Upper lobe of left lung (tissue), 6 donors: ENCODE results near the gene ADD1. TPM values are rescaled to one million over a fixed set of nuclear protein-coding genes. Genes with fewer than 3 reads are reported as not detected.

ENCODE experiments used
- ATAC-seq, 2 donors: fragments of 200-7000 bp; cut with Tn5 transposase; one replicate each; pipeline ENCODE4 v1.9.1; 2022; ENCODE audit warnings: mild to moderate bottlenecking in 2 of 2, moderate library complexity in 2 of 2; ENCODE audit not compliant: low FRiP score in 2 of 2
- DNase-seq, 2 donors: peaks; one replicate each; pipeline ENCODE4 v3.0.0-alpha.2; 2019 to 2020
- H3K27ac ChIP-seq, 4 donors: fragments of 200-600 bp; sonication (generic); one replicate each; pipeline ENCODE4 v1.5.1; 2016 to 2019
- H3K27me3 ChIP-seq, 4 donors: fragments of 200-600 bp; sonication (generic); one replicate each; pipeline ENCODE4 v1.5.1; 2017 to 2019
- H3K36me3 ChIP-seq, 4 donors: fragments of 200-600 bp; sonication (generic); one replicate each; pipeline ENCODE4 v1.5.1; 2016 to 2019
- H3K4me1 ChIP-seq, 4 donors: fragments of 200-600 bp; sonication (generic); one replicate each; pipeline ENCODE4 v1.5.1; 2018 to 2019
- H3K4me3 ChIP-seq, 4 donors: fragments of 200-600 bp; sonication (generic); one replicate each; pipeline ENCODE4 v1.5.1; 2017 to 2019; ENCODE audit warnings: mild to moderate bottlenecking in 2 of 4, moderate library complexity in 1 of 4
- H3K9me3 ChIP-seq, 4 donors: fragments of 200-600 bp; sonication (generic); one replicate each; pipeline ENCODE4 v1.5.1; 2018 to 2019
- EP300 ChIP-seq, 4 donors: sonication (generic); formaldehyde crosslinking; IDR thresholded peaks; one replicate each; pipeline ENCODE4 v1.5.1; 2017; ENCODE audit warnings: antibody characterized with exemption in 4 of 4, control low read depth in 2 of 4
- POLR2A ChIP-seq, 4 donors: fragments of 450-650 bp; IDR thresholded peaks; one replicate each; pipeline ENCODE4 v1.5.1; 2016 to 2017; ENCODE audit warnings: antibody characterized with exemption in 4 of 4, mild to moderate bottlenecking in 2 of 4
- POLR2AphosphoS5 ChIP-seq, 2 donors: sonication (generic); formaldehyde crosslinking; IDR thresholded peaks; one replicate each; pipeline ENCODE4 v1.5.1; 2017; ENCODE audit warnings: antibody characterized with exemption in 2 of 2
- WGBS, 2 donors: methylation state at CpG; one replicate each; pipeline ENCODE4 v1.1.5; 2017 to 2018; 5-methylcytosine and 5-hydroxymethylcytosine counted together
- total RNA-seq, 6 donors: library from RNA; depleted of rRNA in 4 of 6; stranded (reverse); fragments of >200 nt in 4 of 6; gene quantifications; one replicate each; pipeline versions ENCODE4 v1.1.0 to v1.2.1, GENCODE V29; 2016 to 2021
- TF ChIP-seq, protein P1 (sequence below), 6 experiments: fragments of 450-650 bp in 4 of 6; fragments of 200-600 bp in 2 of 6; sonication (generic) in 2 of 6; IDR thresholded peaks; one replicate each; pipeline ENCODE4 v1.5.1; 2016 to 2019; ENCODE audit warnings: antibody characterized with exemption in 6 of 6
- donor health status: DM: no; HTN: no; CAD: no; lungs with moderate emphysema.
- donor health status: DM: no; HTN: yes; CAD: no; lungs with severe emphysema.

Gene ADD1
- total RNA-seq, 6 donors from 2014 or later: 184 to 651 (median 290) TPM

DNA sequence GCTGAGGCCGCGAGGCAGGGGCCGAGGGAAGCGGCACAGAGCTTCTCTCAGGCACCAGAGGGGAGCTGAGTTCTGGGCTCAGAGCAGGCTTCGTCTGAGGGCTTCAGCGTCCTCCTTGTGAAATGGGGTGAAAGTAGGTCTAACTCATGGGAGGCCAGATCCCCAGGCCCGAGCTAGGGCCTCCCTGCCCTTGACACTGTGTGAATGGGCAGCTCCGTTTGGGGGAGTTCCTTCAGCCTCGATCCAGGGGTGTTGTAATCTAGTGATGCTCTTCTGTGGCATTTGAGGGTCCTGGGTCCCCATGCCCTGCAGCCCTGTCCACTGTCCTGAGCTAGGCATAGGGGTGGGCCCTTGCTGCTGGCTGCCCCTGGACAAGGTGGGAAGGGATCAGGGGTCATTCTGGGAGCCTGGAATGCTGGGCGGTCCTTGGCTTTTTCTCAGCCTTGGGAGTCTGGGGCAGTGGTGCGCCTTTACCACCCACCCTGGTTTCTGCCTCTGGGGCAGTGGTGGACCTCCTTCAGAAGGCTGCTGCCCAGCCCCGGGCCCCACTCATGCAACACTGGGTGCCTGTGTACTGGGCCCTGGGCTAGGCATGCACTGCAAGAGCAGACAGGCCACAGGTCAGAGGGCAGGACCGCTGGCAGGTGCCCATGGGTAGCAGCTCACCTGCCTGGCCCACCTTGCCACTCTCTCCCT, 46.6 kb upstream of the ADD1 start:
- no peak for TF ChIP-seq EP300 (IDR thresholded peaks at IDR 0.05)
- TF ChIP-seq POLR2AphosphoS5 (IDR thresholded peaks at IDR 0.05): no peak
- TF ChIP-seq, protein P1, sequence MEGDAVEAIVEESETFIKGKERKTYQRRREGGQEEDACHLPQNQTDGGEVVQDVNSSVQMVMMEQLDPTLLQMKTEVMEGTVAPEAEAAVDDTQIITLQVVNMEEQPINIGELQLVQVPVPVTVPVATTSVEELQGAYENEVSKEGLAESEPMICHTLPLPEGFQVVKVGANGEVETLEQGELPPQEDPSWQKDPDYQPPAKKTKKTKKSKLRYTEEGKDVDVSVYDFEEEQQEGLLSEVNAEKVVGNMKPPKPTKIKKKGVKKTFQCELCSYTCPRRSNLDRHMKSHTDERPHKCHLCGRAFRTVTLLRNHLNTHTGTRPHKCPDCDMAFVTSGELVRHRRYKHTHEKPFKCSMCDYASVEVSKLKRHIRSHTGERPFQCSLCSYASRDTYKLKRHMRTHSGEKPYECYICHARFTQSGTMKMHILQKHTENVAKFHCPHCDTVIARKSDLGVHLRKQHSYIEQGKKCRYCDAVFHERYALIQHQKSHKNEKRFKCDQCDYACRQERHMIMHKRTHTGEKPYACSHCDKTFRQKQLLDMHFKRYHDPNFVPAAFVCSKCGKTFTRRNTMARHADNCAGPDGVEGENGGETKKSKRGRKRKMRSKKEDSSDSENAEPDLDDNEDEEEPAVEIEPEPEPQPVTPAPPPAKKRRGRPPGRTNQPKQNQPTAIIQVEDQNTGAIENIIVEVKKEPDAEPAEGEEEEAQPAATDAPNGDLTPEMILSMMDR (IDR thresholded peaks at IDR 0.05): no peak
- TF ChIP-seq POLR2A (IDR thresholded peaks at IDR 0.05): no peak
- peak overlapping the region; percentile 90 to 94 (median 92) for H3K27ac ChIP-seq
- DNase-seq (no peak), ATAC-seq (no peak)
- 89% methylated on average over 13 of the region's 13 CpGs; no CpG with 5 or more reads in 1 of the 2 donors for WGBS, 2 donors
- H3K4me3 ChIP-seq: no peak overlapping the region
- no peaks in the 10 kb centered on the region for H3K36me3 ChIP-seq
- no peaks in the 10 kb centered on the region for H3K27me3 ChIP-seq
- no peaks in the 10 kb centered on the region for H3K9me3 ChIP-seq
- peaks cover 92 to 100% (median 94%) of the 10 kb centered on the region in 4 donors for H3K4me1 ChIP-seq

DNA sequence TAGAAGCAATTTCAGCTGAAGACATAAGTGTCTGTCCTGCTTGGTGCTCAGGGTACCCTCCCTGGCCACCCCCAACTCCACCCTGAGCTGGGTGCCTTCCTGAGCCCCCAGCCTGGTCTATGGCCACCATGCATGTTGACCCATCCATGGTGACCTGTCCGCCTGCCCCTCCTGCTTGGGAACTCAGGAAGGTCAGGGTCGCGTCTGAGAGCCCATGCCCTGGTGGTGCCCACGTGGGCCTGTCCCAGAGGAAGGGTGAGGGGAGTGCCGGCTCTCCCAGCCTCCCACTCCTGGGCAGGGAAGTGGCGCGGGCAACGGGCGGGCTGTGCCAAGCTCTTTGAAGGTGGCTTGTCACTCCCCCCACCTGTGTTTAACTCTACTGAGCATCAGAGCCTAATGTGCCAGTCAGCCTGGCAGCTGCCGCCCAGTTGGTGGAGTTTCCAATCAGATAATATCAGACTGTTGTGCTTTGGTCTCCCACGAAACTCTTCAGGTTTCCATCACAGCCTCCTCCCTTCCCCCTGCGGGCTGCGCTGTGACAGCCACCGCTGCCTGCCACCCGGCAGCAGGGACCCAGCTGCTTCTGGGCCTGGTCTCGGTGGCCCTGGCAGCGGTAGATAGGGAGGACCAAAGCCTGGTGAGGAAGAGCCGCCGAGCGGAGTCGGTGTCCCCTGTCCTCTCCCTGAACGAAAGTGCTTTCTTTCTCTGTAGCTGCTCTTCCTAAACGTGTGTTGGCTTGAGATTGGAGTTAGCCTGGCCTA, 45.9 kb upstream of the ADD1 start:
- Histone ChIP-seq H3K4me1 (peaks cover 87 to 96% (median 92%) of the 10 kb centered on the region in 4 donors), H3K27me3 (no peaks in the 10 kb centered on the region), H3K27ac (peak overlapping the region; percentile 90 to 94 (median 92)), H3K9me3 (no peaks in the 10 kb centered on the region), H3K36me3 (no peaks in the 10 kb centered on the region), H3K4me3 (peak overlapping the region in 1 of 4 donors; percentile 49)
- WGBS, 2 donors: 60 to 61% methylated on average over 5 to 19 of the region's 23 CpGs
- TF ChIP-seq, protein P1 (IDR thresholded peaks at IDR 0.05): no peak
- no peak for TF ChIP-seq POLR2AphosphoS5 (IDR thresholded peaks at IDR 0.05)
- TF ChIP-seq EP300 (IDR thresholded peaks at IDR 0.05): no peak
- TF ChIP-seq POLR2A (IDR thresholded peaks at IDR 0.05): no peak
- no peak for ATAC-seq
- peak; percentile 28 to 53 for DNase-seq

DNA sequence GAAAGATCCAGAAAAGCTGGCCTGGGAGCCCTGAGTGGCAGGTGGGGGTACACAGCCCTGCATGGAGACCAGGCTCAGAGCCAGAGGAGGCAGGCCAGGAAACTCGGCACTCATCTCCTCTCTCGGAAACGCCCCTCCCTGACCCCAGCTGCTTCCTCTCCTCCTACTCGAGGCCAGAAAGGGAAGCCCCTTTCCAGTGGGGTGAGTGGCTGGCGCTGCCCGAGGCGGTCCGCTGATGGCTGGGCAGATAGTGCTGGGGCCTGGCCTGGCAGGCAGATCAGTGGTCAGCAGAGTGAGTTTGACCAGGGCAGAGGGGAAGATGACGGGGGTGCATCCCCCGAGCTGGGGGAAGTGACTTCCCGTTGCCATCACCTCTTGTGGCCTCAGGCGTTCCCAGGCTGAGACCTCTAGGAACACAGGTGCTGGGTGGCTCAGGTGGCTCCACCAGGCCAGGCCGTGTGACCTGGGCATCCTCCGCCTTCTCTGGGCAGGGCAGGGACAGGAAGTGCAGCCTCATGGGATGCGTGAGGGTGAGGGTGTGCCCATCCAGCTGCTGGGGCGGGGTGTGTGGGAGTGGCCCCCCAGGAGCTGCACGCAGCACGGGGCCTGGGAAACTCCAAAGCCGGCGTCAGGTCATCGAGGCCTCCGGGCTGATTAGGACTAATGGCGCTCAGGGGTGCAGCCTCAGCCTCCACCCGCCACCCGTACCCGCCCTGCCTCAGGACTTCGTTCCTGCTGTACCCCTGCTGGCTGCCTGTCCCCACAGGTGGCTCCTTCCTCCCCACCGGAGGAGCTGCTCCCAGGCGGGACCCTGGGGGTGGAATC, 45.0 kb upstream of the ADD1 start:
- Histone ChIP-seq H3K4me3 (peak overlapping the region in 3 of 4 donors; percentile 16 to 49 (median 31)), H3K36me3 (no peaks in the 10 kb centered on the region), H3K27ac (peak overlapping the region; percentile 90 to 94 (median 92)), H3K9me3 (no peaks in the 10 kb centered on the region), H3K4me1 (peaks cover 95 to 98% (median 97%) of the 10 kb centered on the region in 4 donors), H3K27me3 (no peaks in the 10 kb centered on the region)
- 40 to 42% methylated on average over 8 to 28 of the region's 29 CpGs for WGBS, 2 donors
- peak; percentile 44 to 45 for ATAC-seq
- TF ChIP-seq POLR2A (IDR thresholded peaks at IDR 0.05): peak in 1 of 4 donors; percentile 60
- TF ChIP-seq POLR2AphosphoS5 (IDR thresholded peaks at IDR 0.05): peak; percentile 52 to 67
- TF ChIP-seq EP300 (IDR thresholded peaks at IDR 0.05): peak in 2 of 4 donors; percentile 57 to 61
- TF ChIP-seq, protein P1 (IDR thresholded peaks at IDR 0.05): no peak
- peak; percentile 83 to 87 for DNase-seq

DNA sequence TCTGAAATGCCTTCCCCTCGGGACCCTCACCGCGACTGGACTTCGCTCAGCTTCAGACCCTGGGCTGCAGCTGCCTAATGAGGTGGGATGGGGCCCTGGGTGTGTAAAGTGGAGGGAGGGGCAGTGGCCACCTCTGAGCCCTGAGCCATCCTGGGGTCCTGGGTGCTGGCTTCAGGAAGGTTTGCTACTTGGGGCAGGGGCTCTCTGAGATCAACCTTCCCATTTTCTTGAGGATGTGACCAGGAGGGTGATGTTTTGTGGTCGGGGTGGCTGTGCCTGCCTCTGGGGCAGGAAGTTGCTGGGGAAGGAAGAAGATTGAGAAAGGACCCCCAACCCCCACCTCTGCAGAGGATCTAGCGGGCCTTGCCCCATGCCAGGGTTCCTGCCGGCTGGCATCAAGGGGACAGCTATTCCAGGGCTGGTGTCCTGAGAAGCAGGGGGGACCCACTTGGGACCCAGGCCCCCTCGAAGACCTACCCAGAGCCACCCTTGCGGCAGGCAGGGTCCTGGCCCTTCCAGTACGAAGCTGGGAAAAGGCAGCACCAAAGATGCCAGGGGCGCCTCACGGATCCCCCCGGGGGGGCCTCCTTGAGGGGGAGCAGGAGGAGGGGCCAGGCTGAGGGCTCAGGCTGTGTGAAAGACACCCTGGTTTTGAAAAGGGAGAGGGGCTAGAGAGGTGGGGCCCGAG, 44.3 kb upstream of the ADD1 start:
- no peak for TF ChIP-seq EP300 (IDR thresholded peaks at IDR 0.05)
- peak in 1 of 4 donors; percentile 8 for TF ChIP-seq POLR2A (IDR thresholded peaks at IDR 0.05)
- peak in 1 of 2 donors; percentile 8 for TF ChIP-seq POLR2AphosphoS5 (IDR thresholded peaks at IDR 0.05)
- TF ChIP-seq, protein P1 (IDR thresholded peaks at IDR 0.05): no peak
- no peaks in the 10 kb centered on the region for H3K36me3 ChIP-seq
- 43 to 57% methylated on average over 2 to 14 of the region's 14 CpGs for WGBS, 2 donors
- H3K4me1 ChIP-seq: peaks cover 94 to 98% (median 96%) of the 10 kb centered on the region in 4 donors
- H3K27me3 ChIP-seq: no peaks in the 10 kb centered on the region
- DNase-seq (peak; percentile 64 to 65), ATAC-seq (peak in 1 of 2 donors; percentile 12)
- peak overlapping the region; percentile 90 to 94 (median 92) for H3K27ac ChIP-seq
- peak overlapping the region in 3 of 4 donors; percentile 16 to 49 (median 31) for H3K4me3 ChIP-seq
- H3K9me3 ChIP-seq: no peaks in the 10 kb centered on the region
